Measurements from ENCODE around the gene SPARCL1.

The SPARCL1 gene

GRCh38 chr4:87481377-87481776 is 47.8 kb downstream of the SPARCL1 start:
- no peak for DNase-seq (ENCODE audit: low read depth)
- H3K4me3 ChIP-seq (ENCODE audit: low read depth, low read length): no peak overlapping the region
- TF ChIP-seq CTCF (IDR thresholded peaks at IDR 0.05; ENCODE audit: insufficient read depth, low read depth, low read length, missing control alignments): no peak

- TF ChIP-seq CTCF (IDR thresholded peaks at IDR 0.05; ENCODE audit: insufficient read depth, low read depth, low read length, missing control alignments): no peak
- no peak for DNase-seq (ENCODE audit: low read depth)
- no peak overlapping the region for H3K4me3 ChIP-seq (ENCODE audit: low read depth, low read length)
Measured at GRCh38 chr4:87478732-87479250, 50.4 kb downstream of the SPARCL1 start.

GRCh38 chr4:87476934-87477333 is 52.2 kb downstream of the SPARCL1 start:
- DNase-seq (ENCODE audit: low read depth): no peak
- TF ChIP-seq CTCF (IDR thresholded peaks at IDR 0.05; ENCODE audit: insufficient read depth, low read depth, low read length, missing control alignments): no peak
- H3K4me3 ChIP-seq (ENCODE audit: low read depth, low read length): no peak overlapping the region

- TF ChIP-seq CTCF (IDR thresholded peaks at IDR 0.05; ENCODE audit: insufficient read depth, low read depth, low read length, missing control alignments): no peak
- no peak overlapping the region for H3K4me3 ChIP-seq (ENCODE audit: low read depth, low read length)
- peak; percentile 5 for DNase-seq (ENCODE audit: low read depth)
Measured at GRCh38 chr4:87469390-87469789, 59.8 kb downstream of the SPARCL1 start.

- DNase-seq (ENCODE audit: low read depth): peak; percentile 57
- peak; percentile 38 for TF ChIP-seq CTCF (IDR thresholded peaks at IDR 0.05; ENCODE audit: insufficient read depth, low read depth, low read length, missing control alignments)
- H3K4me3 ChIP-seq (ENCODE audit: low read depth, low read length): no peak overlapping the region
Measured at GRCh38 chr4:87465739-87466366, 63.3 kb downstream of the SPARCL1 start.

- no peak for TF ChIP-seq CTCF (IDR thresholded peaks at IDR 0.05; ENCODE audit: insufficient read depth, low read depth, low read length, missing control alignments)
- DNase-seq (ENCODE audit: low read depth): no peak
- no peak overlapping the region for H3K4me3 ChIP-seq (ENCODE audit: low read depth, low read length)
Measured at GRCh38 chr4:87462102-87462501, 67.1 kb downstream of the SPARCL1 start.

- no peak for DNase-seq (ENCODE audit: low read depth)
- no peak overlapping the region for H3K4me3 ChIP-seq (ENCODE audit: low read depth, low read length)
- no peak for TF ChIP-seq CTCF (IDR thresholded peaks at IDR 0.05; ENCODE audit: insufficient read depth, low read depth, low read length, missing control alignments)
Measured at GRCh38 chr4:87461281-87461700, 67.9 kb downstream of the SPARCL1 start.
